HG02938 (cell line): ENCODE measurements around the gene NEDD9.

ENCODE experiments used
- ATAC-seq: cut with Tn5 transposase; IDR thresholded peaks from one replicate; pipeline ENCODE4 v1.9.1; 2021; ENCODE audit warnings: mild to moderate bottlenecking, moderate library complexity; ENCODE audit not compliant: unreplicated experiment

The NEDD9 gene

GRCh38 chr6:11183761-11184362, 48.6 kb downstream of the NEDD9 start:
- no peak for ATAC-seq

GRCh38 chr6:11181478-11182136, 50.9 kb downstream of the NEDD9 start:
- no peak for ATAC-seq

- ATAC-seq = no peak
These were observed 52.9 kb downstream of the NEDD9 start for GRCh38 chr6:11179419-11180202.

- ATAC-seq = no peak
These were observed 53.4 kb downstream of the NEDD9 start for GRCh38 chr6:11179088-11179418.

- no peak for ATAC-seq
These were observed 55.2 kb downstream of the NEDD9 start for GRCh38 chr6:11177271-11177670.

GRCh38 chr6:11174242-11174611, 58.2 kb downstream of the NEDD9 start:
- ATAC-seq = no peak

- no peak for ATAC-seq
These were observed 59.8 kb downstream of the NEDD9 start for GRCh38 chr6:11172501-11173327.

GRCh38 chr6:11171952-11172351, 60.5 kb downstream of the NEDD9 start:
- no peak for ATAC-seq

- ATAC-seq = no peak
These were observed 64.3 kb downstream of the NEDD9 start for GRCh38 chr6:11168091-11168635.

GRCh38 chr6:11166948-11167347, 65.5 kb downstream of the NEDD9 start:
- no peak for ATAC-seq

- no peak for ATAC-seq
These were observed 67.5 kb downstream of the NEDD9 start for GRCh38 chr6:11164717-11165646.

GRCh38 chr6:11163932-11164331, 68.5 kb downstream of the NEDD9 start:
- ATAC-seq = no peak

- ATAC-seq = no peak
These were observed 70.2 kb downstream of the NEDD9 start for GRCh38 chr6:11162262-11162661.

- ATAC-seq = no peak
These were observed 71.2 kb downstream of the NEDD9 start for GRCh38 chr6:11161031-11161956.

GRCh38 chr6:11160199-11160598, 72.3 kb downstream of the NEDD9 start:
- no peak for ATAC-seq

- no peak for ATAC-seq
These were observed 76.9 kb downstream of the NEDD9 start for GRCh38 chr6:11155589-11155988.

GRCh38 chr6:11153447-11153846, 79.0 kb downstream of the NEDD9 start:
- ATAC-seq = no peak

GRCh38 chr6:11152581-11152980, 79.9 kb downstream of the NEDD9 start:
- ATAC-seq = no peak

- ATAC-seq = no peak
These were observed 81.0 kb downstream of the NEDD9 start for GRCh38 chr6:11151488-11151887.
